Neural progenitor cell (in vitro differentiated cells): ENCODE measurements around the gene PPP1R18.

Experiments used
- CTCF ChIP-seq: fragments of 200-600 bp; sonication (generic); IDR thresholded peaks from 2 replicates; pipeline ENCODE4 v1.5.1; 2017; ENCODE audit warnings: antibody characterized with exemption, mild to moderate bottlenecking
- EZH2 ChIP-seq: fragments of 200-600 bp; sonication (generic); IDR thresholded peaks from 2 replicates; pipeline ENCODE4 v1.6.1; 2017; ENCODE audit warnings: antibody characterized with exemption, mild to moderate bottlenecking, moderate library complexity

GRCh38 chr6:30725713-30726505 lies 39.5 kb upstream of the PPP1R18 start:
- TF ChIP-seq CTCF: no peak
- TF ChIP-seq EZH2: no peak
